8988T (cell line): ENCODE measurements around the gene PVRIG.
"Not testable (repeated sequence)": the region's sequence is repeated elsewhere in the genome, so short reads cannot be mapped to it uniquely, and the experiment has no call there.

ENCODE experiments used
- DNase-seq: peaks from one replicate; pipeline ENCODE4 v3.0.0; 2011

PVRIG gene

GRCh38 chr7:100195901-100196322, 23.8 kb upstream of the PVRIG start:
- not testable (repeated sequence) for DNase-seq

DNA sequence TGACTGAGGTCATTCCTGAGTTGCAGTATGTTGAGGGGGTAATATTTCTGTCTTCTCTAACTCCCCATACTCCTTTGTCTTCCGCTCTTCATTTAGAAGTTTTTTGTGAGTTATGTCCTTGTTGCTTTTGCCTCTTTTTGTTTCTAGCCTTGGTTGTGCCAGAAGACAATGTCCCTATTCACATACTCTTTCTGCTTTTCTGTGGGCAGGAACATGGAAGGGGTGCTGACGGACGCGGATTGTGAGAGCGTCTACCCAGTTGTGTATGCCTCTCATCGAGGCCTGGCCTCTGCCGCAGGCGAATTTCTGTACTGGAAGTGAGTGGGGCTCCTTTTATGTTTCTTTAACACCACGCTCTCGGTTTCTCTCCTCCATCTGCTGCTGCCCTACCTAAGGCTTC, 21.5 kb upstream of the PVRIG start:
- no peak for DNase-seq

DNA sequence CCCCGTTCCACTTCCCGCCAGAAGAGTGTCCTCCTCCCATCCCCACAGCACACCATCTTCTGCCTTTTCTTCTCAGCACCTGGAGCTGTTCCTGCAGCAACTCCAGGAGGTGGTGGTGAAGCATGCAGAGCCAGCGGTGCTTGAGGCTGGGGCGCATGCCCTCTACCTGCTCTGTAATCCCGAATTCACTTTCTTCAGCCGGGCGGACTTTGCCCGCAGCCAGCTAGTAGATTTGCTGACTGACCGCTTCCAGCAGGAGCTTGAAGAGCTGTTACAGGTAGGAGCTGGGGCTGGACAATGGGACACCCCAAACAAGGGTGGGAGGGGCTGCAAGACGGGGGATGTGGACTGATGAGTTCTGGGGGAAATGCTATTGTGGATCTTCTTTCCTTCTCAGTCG, 19.1 kb upstream of the PVRIG start:
- DNase-seq, result no peak

- no peak for DNase-seq
These were observed 15.3 kb upstream of the PVRIG start for GRCh38 chr7:100204454-100204853.

GRCh38 chr7:100208911-100209408, 10.8 kb upstream of the PVRIG start:
- DNase-seq, result no peak

GRCh38 chr7:100209493-100209892, 10.3 kb upstream of the PVRIG start:
- no peak for DNase-seq

DNA sequence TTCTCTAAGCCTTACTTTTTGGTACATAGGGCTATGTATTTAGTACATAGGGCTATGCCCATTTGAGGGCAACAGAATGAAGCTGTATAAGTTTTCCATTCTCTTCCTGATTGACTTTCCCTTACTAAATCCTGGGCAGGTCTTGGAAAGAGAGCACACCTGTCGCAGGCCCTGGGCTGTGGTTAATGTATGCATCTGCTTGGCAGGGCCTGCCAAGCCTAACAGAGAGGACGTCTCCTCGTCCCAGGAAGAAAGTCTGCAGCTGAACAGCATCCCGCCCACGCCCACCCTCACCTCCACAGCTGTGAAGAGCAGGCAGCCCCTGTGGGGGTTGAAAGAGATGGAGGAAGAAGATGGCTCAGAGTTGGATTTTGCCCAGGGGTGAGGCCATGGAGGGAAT, 8.9 kb upstream of the PVRIG start:
- DNase-seq, result no peak

- no peak for DNase-seq
These were observed 8.4 kb upstream of the PVRIG start for GRCh38 chr7:100211342-100211780.

DNA sequence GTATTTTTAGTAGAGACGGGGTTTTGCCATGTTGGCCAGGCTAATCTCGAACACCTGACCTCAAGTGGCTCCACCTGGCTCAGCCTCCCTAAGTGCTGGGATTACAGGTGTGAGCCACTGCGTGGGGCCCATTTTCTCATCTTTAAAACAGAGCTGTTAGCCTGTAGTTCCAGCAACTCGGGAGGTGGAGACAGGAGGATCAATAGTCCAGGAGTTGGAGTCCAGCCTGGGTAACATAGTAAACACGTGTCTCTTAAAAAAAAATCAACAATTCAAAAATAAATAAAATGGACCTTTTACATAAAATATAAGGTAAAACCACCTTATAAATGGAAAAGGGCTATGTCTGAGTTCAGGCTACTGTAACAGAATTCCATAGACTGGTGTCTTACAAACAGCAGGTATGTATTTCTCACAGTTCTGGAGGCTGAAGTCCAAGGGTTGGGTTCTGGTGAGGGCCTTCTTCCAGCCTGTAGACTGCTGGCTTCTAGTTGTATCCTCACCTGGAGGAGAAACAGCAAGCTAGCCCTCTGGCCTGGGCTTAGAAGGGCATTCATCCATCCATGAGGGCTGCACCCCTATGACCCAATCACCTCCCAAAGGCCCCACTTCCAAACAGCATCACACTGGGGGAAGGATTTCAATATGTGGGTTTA, 7.0 kb upstream of the PVRIG start:
- DNase-seq, result no peak

GRCh38 chr7:100213672-100214071, 6.1 kb upstream of the PVRIG start:
- no peak for DNase-seq

GRCh38 chr7:100214356-100214755, 5.4 kb upstream of the PVRIG start:
- not testable (repeated sequence) for DNase-seq

DNA sequence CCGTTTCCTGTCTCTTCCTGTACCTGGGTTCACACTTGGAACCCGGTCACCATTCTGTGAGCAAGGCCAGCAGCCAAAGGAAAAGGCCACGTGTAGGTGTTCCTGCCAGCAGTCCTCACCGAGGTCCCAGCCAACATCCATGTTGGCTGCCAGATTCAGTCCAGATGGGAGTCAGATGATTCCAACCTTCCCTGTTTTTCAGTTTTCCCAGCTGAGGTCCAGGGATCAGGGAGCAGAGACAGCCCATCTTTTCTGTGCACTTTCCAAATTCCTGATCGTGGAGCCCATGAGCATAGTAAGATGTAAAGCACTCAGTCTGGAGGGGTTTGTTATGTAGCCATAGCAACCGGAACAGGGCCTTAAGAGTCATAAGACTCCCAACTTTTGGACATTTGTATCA, 3.9 kb upstream of the PVRIG start:
- no peak for DNase-seq

GRCh38 chr7:100217934-100218333, 1.8 kb upstream of the PVRIG start:
- not testable (repeated sequence) for DNase-seq

- DNase-seq, result no peak
These were observed 445 bp upstream of the PVRIG start for GRCh38 chr7:100219271-100219737.

DNA sequence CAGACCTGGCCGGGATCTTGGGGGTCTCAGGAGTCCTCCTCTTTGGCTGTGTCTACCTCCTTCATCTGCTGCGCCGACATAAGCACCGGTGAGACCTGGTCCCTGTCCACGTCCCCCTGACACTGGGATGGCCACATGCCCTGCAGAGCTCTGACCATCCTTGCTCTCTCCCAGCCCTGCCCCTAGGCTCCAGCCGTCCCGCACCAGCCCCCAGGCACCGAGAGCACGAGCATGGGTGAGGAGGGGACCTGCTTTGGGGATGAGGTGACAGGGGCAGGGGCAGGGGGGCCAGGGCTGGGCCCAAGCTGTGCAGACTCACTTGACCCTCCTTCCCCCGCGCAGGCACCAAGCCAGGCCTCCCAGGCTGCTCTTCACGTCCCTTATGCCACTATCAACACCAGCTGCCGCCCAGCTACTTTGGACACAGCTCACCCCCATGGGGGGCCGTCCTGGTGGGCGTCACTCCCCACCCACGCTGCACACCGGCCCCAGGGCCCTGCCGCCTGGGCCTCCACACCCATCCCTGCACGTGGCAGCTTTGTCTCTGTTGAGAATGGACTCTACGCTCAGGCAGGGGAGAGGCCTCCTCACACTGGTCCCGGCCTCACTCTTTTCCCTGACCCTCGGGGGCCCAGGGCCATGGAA, 959 bp downstream of the PVRIG start:
- no peak for DNase-seq

DNA sequence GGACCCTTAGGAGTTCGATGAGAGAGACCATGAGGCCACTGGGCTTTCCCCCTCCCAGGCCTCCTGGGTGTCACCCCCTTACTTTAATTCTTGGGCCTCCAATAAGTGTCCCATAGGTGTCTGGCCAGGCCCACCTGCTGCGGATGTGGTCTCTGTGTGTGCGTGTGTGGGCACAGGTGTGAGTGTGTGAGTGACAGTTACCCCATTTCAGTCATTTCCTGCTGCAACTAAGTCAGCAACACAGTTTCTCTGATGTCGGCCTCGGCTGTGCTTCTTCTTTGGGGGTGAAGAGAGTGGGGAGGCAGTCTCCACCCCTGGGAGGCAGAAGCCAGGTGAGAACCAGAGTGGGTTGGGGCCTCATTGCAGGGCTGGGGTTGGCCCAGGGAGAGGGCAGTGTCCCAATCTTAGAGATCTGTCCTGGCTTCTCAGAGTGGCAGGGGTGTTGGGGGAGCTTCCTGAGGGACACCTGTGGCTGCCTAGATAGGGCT, 1.5 kb downstream of the PVRIG start:
- DNase-seq, result no peak

GRCh38 chr7:100221767-100222444, 2.2 kb downstream of the PVRIG start:
- no peak for DNase-seq

GRCh38 chr7:100222445-100223132, 2.8 kb downstream of the PVRIG start:
- DNase-seq, result no peak

DNA sequence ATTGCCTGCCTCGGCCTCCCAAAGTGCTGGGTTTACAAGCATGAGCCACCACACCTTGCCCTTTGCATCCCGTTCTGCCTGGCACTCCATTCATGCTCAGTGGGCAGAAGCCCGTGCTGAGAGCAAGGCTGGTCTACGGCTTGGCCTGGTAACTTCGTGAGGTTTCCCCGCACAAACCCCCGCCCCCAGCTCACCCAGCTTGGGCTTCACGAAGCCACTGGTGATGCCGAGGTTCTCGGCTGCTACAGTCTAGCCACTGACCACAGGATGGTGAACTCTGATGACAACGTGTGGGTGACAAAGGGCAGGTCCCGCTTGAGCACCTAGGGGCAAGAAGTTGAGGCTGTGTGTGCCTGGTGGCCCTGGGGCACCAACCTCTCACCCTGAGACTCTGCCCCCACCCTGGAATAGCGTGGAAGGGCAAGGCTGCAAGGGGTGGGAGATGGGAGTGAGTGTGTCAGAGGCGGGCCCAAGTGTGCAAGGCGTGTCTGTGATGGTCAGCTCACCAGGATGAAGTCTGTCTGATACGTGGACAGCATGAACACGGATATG, 3.7 kb downstream of the PVRIG start:
- not testable (repeated sequence) for DNase-seq

- not testable (repeated sequence) for DNase-seq
These were observed 5.1 kb downstream of the PVRIG start for GRCh38 chr7:100224891-100225290.

GRCh38 chr7:100234660-100235317, 15.0 kb downstream of the PVRIG start:
- not testable (repeated sequence) for DNase-seq

DNA sequence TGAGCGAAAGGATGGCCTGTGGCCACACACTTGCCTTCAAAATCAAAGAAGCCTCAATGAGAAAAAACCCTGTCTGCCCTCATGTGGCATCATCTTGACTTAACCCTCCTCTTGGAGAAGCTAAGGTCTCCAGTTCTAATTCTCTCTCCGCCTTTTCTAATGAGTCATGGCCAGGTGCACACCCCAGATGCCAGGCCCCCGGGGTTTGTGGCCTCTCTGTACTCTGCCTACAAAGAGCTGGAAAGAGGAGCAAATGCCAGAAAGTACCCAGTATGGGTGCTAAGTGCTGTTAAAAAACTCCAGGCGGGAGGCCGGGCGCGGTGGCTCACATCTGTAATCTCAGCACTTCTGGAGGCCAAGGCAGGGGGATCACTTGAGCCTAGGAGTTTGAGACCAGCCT, 20.2 kb downstream of the PVRIG start:
- not testable (repeated sequence) for DNase-seq
